AG09309 (cell line): ENCODE measurements around the gene MN1.

Source experiments
- DNase-seq: peaks from one replicate; pipeline ENCODE4 v3.0.0-alpha.2; 2010; ENCODE audit warnings: low read depth
- H3K4me3 ChIP-seq: 2 replicates; pipeline ENCODE4 v1.5.1; 2011; ENCODE audit warnings: mild to moderate bottlenecking, low read depth, low read length, moderate library complexity; ENCODE audit not compliant: control insufficient read depth
- TF ChIP-seq, protein P1 (sequence below): IDR thresholded peaks from 2 replicates; pipeline ENCODE4 v1.5.1; 2011; ENCODE audit warnings: mild to moderate bottlenecking, low read depth, low read length, inconsistent platforms; ENCODE audit not compliant: insufficient read depth, control insufficient read depth; ENCODE audit errors: missing control alignments

Gene MN1

DNA sequence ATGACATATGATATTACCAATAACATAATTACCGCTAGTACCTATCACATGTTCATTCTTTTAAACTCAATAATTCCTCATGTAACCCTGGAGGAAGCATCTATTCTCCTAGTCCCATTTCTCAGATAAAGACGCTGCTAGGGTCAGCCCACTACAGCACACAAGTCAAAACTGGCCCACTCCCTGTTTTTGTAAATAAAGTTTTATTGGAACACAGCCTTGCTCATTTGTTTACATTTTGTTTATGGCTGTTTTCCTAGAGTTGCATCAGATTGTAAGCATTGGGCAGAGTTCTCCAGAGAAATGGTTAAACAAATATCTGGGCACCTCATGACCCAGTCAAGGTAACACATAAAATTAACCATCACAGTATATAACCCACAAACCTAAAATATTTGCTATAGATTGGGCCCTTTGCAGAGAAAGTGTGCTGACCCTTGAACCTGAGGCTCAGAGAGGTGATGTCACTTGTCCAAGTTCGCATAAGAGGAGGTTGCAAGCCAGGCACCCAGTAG is 36.8 kb downstream of the MN1 start:
- H3K4me3 ChIP-seq, result no peak overlapping the region
- TF ChIP-seq, protein P1, sequence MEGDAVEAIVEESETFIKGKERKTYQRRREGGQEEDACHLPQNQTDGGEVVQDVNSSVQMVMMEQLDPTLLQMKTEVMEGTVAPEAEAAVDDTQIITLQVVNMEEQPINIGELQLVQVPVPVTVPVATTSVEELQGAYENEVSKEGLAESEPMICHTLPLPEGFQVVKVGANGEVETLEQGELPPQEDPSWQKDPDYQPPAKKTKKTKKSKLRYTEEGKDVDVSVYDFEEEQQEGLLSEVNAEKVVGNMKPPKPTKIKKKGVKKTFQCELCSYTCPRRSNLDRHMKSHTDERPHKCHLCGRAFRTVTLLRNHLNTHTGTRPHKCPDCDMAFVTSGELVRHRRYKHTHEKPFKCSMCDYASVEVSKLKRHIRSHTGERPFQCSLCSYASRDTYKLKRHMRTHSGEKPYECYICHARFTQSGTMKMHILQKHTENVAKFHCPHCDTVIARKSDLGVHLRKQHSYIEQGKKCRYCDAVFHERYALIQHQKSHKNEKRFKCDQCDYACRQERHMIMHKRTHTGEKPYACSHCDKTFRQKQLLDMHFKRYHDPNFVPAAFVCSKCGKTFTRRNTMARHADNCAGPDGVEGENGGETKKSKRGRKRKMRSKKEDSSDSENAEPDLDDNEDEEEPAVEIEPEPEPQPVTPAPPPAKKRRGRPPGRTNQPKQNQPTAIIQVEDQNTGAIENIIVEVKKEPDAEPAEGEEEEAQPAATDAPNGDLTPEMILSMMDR, result no peak
- DNase-seq, result no peak

DNA sequence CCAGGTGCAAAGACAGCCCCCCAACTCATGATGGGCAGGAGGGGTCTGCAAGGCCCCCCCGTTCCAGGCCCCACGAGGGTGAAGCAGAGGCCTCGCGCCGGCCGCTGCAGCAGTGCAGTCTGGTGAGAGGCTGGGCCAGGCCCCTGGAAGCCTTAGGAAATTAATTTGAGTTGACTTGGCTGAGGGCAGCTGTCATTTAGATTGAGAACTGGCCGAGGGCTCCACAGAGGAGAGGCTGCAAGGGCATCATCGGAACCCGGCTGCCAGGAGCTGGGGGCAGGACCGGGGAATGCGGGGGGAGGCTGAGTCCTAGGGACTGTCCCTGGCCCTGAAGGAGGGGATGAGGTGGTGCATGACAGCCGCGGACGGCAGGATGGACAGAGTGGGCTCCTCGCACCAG is 39.9 kb downstream of the MN1 start:
- DNase-seq, result no peak
- no peak overlapping the region for H3K4me3 ChIP-seq
- TF ChIP-seq, protein P1, result no peak

GRCh38 chr22:27761000-27761399 is 40.6 kb downstream of the MN1 start:
- no peak for DNase-seq
- H3K4me3 ChIP-seq, result no peak overlapping the region
- TF ChIP-seq, protein P1, result no peak

- H3K4me3 ChIP-seq, result no peak overlapping the region
- DNase-seq, result no peak
- TF ChIP-seq, protein P1, result no peak
Measured at GRCh38 chr22:27760474-27760873, 41.1 kb downstream of the MN1 start.

GRCh38 chr22:27757928-27758525 is 43.5 kb downstream of the MN1 start:
- TF ChIP-seq, protein P1, result no peak

DNA sequence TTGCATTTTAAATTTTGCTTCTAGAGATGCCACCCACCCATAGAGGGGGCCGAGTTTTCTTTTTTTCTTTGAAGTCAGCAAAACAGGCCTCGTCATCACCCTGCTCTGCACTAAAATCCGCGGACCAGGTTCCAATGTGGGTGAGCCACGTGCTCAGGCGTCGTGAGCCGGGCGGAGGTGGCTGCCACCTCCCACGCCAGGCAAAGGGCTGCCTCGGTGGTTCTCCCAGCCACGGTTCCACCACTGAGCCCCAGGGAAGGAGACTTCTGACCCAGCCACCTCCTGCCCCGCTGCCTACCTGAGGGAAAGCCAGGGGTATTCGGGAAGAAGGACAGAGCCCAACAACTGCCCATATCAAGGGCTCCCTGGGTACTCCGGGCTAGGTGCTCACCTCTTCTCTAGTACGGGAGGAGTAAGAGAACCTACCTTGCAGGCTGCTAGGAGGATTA is 45.3 kb downstream of the MN1 start:
- TF ChIP-seq, protein P1, result no peak
- H3K4me3 ChIP-seq, result no peak overlapping the region
- no peak for DNase-seq

More at GRCh38 chr22:27757928-27758525, 43.5 kb downstream of the MN1 start:
- no peak overlapping the region for H3K4me3 ChIP-seq
- no peak for DNase-seq
